SK-N-SH (cell line): ENCODE data around the gene PTPRJ. TPM values are rescaled to one million over a fixed set of nuclear protein-coding genes. Genes with fewer than 3 reads are reported as not detected.

ENCODE experiments used
- CTCF ChIA-PET: fragments of 300-600, 350-600 bp; formaldehyde crosslinking; extraction: SDS; loops from one replicate; lab custom pipeline; 2021; lab: Yijun Ruan, JAX
- POLR2A ChIA-PET: fragments of 350-600 bp; sonication (Branson Sonifier 250); formaldehyde crosslinking; extraction: SDS; loops from one replicate; lab custom pipeline; 2020; ENCODE audit warnings: antibody characterized with exemption, inconsistent platforms; lab: Yijun Ruan, JAX
- DNase-seq: peaks from one replicate; pipeline ENCODE4 v3.0.0; 2012
- H2AFZ ChIP-seq: fragments of 200-600 bp; sonication (generic); 2 replicates; pipeline ENCODE4 v1.8.1; 2016; ENCODE audit warnings: antibody characterized with exemption, mild to moderate bottlenecking, low read depth
- H3F3A ChIP-seq: fragments of 200-600 bp; sonication (generic); replicated peaks from 2 replicates; pipeline ENCODE3; 2016; ENCODE audit warnings: antibody characterized with exemption, mild to moderate bottlenecking; ENCODE audit not compliant: insufficient read depth
- H3K27ac ChIP-seq, 2 experiments: fragments of 200-500 bp in 1 of 2; fragments of 200-600 bp in 1 of 2; sonication (Bioruptor generic) in 1 of 2; sonication (generic), shearing (Covaris generic) in 1 of 2; 2 replicates each; pipeline versions ENCODE4 v1.5.1 to v1.6.1; 2014 to 2016; ENCODE audit warnings: low read depth in 2 of 2, inconsistent platforms in 1 of 2, low read length in 1 of 2, mild to moderate bottlenecking in 1 of 2, mixed read lengths in 1 of 2
- H3K27me3 ChIP-seq: fragments of 200-600 bp; sonication (generic), shearing (Covaris generic); 2 replicates; pipeline ENCODE4 v1.6.1; 2016; ENCODE audit warnings: mixed run types; ENCODE audit not compliant: insufficient read depth
- H3K36me3 ChIP-seq, 2 experiments: fragments of 200-500 bp in 1 of 2; fragments of 200-600 bp in 1 of 2; sonication (Bioruptor generic) in 1 of 2; sonication (generic) in 1 of 2; replicated peaks in 1 of 2; 2 replicates each; pipeline versions ENCODE3 to v1.5.1; 2014 to 2016; ENCODE audit warnings: low read length in 1 of 2, mild to moderate bottlenecking in 1 of 2; ENCODE audit not compliant: insufficient read depth in 2 of 2, control insufficient read depth in 1 of 2
- H3K4me1 ChIP-seq, 2 experiments: fragments of 200-500 bp in 1 of 2; fragments of 200-600 bp in 1 of 2; sonication (Bioruptor generic) in 1 of 2; sonication (generic), shearing (Covaris generic) in 1 of 2; 2 replicates each; pipeline versions ENCODE4 v1.5.1 to v1.6.1; 2014 to 2016; ENCODE audit warnings: low read depth in 1 of 2, low read length in 1 of 2, mixed run types in 1 of 2; ENCODE audit not compliant: insufficient read depth in 2 of 2, control insufficient read depth in 1 of 2
- H3K4me2 ChIP-seq: fragments of 200-600 bp; sonication (generic), shearing (Covaris generic); 2 replicates; pipeline ENCODE4 v1.6.1; 2017; ENCODE audit warnings: mixed run types
- H3K4me3 ChIP-seq, 2 experiments: fragments of 200-500 bp in 1 of 2; fragments of 200-600 bp in 1 of 2; sonication (Bioruptor generic) in 1 of 2; sonication (generic), shearing (Covaris generic) in 1 of 2; 2 replicates each; pipeline versions ENCODE4 v1.5.1 to v1.8.1; 2014 to 2016; ENCODE audit warnings: low read depth in 2 of 2, inconsistent platforms in 1 of 2, low read length in 1 of 2, mild to moderate bottlenecking in 1 of 2, mixed read lengths in 1 of 2, moderate library complexity in 1 of 2
- H3K79me2 ChIP-seq: fragments of 200-600 bp; sonication (generic); 2 replicates; pipeline ENCODE4 v1.8.1; 2017; ENCODE audit warnings: mild to moderate bottlenecking; ENCODE audit not compliant: insufficient read depth
- H3K9ac ChIP-seq: fragments of 200-600 bp; sonication (generic); 2 replicates; pipeline ENCODE4 v1.6.1; 2017; ENCODE audit warnings: mixed run types
- H3K9me2 ChIP-seq: fragments of 200-600 bp; sonication (generic); 2 replicates; pipeline ENCODE4 v1.6.1; 2017; ENCODE audit warnings: mixed run types
- H3K9me3 ChIP-seq: fragments of 200-600 bp; sonication (generic); 2 replicates; pipeline ENCODE4 v1.6.1; 2017; ENCODE audit warnings: mixed run types, mild to moderate bottlenecking, moderate library complexity
- H4K20me1 ChIP-seq: fragments of 200-600 bp; sonication (generic); 2 replicates; pipeline ENCODE4 v1.6.1; 2017; ENCODE audit warnings: mild to moderate bottlenecking, mixed run types; ENCODE audit not compliant: insufficient read depth
- CHD2 ChIP-seq: fragments of 150-350 bp; IDR thresholded peaks from 2 replicates; pipeline ENCODE4 v1.6.1; 2018; ENCODE audit warnings: low read length; ENCODE audit not compliant: partially characterized antibody
- CTCF ChIP-seq: fragments of 200-600 bp; sonication (generic); IDR thresholded peaks from 2 replicates; pipeline ENCODE4 v1.6.1; 2017; ENCODE audit warnings: antibody characterized with exemption, mild to moderate bottlenecking, moderate library complexity
- EP300 ChIP-seq, 2 experiments: IDR thresholded peaks; 2 replicates each; pipeline versions ENCODE4 v1.4.0 to v1.6.1; 2012; ENCODE audit warnings: borderline replicate concordance in 1 of 2, low read depth in 1 of 2, low read length in 1 of 2
- EZH2phosphoT487 ChIP-seq: fragments of 200-600 bp; sonication (generic); IDR thresholded peaks from 2 replicates; pipeline ENCODE4 v1.6.1; 2017; ENCODE audit warnings: low read depth, mixed run types, mild to moderate bottlenecking, antibody characterized with exemption, moderate library complexity, borderline replicate concordance
- FOSL2 ChIP-seq: IDR thresholded peaks from 2 replicates; pipeline ENCODE4 v1.4.0; 2012; ENCODE audit warnings: low read depth, mild to moderate bottlenecking, moderate library complexity, borderline replicate concordance
- FOXJ3 ChIP-seq: sonication (generic); formaldehyde crosslinking; IDR thresholded peaks from 2 replicates; pipeline ENCODE4 v1.5.1; 2020; ENCODE audit warnings: mild to moderate bottlenecking, missing genetic modification reagents
- FOXM1 ChIP-seq: IDR thresholded peaks from 2 replicates; pipeline ENCODE4 v1.4.0; 2012; ENCODE audit warnings: low read depth, mild to moderate bottlenecking
- GABPA ChIP-seq: IDR thresholded peaks from 2 replicates; pipeline ENCODE4 v1.4.0; 2012; ENCODE audit warnings: low read depth, mild to moderate bottlenecking
- GATA2 ChIP-seq: sonication (generic); formaldehyde crosslinking; IDR thresholded peaks from 2 replicates; pipeline ENCODE4 v1.5.0; 2020; ENCODE audit warnings: mild to moderate bottlenecking, missing genetic modification reagents
- MXI1 ChIP-seq: IDR thresholded peaks from 2 replicates; pipeline ENCODE4 v1.6.1; 2012; ENCODE audit warnings: mild to moderate bottlenecking, low read depth, low read length, improper control_type of control experiment
- NFIC ChIP-seq: IDR thresholded peaks from 2 replicates; pipeline ENCODE4 v1.4.0; 2012; ENCODE audit warnings: borderline replicate concordance
- NRF1 ChIP-seq: IDR thresholded peaks from 2 replicates; pipeline ENCODE4 v1.6.1; 2012; ENCODE audit warnings: low read depth, mild to moderate bottlenecking, low read length
- RAD21 ChIP-seq: IDR thresholded peaks from 2 replicates; pipeline ENCODE4 v1.6.1; 2012; ENCODE audit warnings: mild to moderate bottlenecking, low read length
- RFX5 ChIP-seq: IDR thresholded peaks from 2 replicates; pipeline ENCODE4 v1.6.1; 2012; ENCODE audit warnings: mild to moderate bottlenecking, improper control_type of control experiment, low read length
- SMC3 ChIP-seq: IDR thresholded peaks from 2 replicates; pipeline ENCODE4 v1.6.1; 2012; ENCODE audit warnings: low read depth, low read length, improper control_type of control experiment
- TEAD4 ChIP-seq: IDR thresholded peaks from 2 replicates; pipeline ENCODE4 v1.4.0; 2012; ENCODE audit warnings: mild to moderate bottlenecking, borderline replicate concordance; ENCODE audit not compliant: insufficient read depth
- USF1 ChIP-seq: IDR thresholded peaks from 2 replicates; pipeline ENCODE4 v1.4.0; 2012; ENCODE audit warnings: low read depth, borderline replicate concordance
- YY1 ChIP-seq: IDR thresholded peaks from 2 replicates; pipeline ENCODE4 v1.4.0; 2012; ENCODE audit warnings: low read depth, mild to moderate bottlenecking
- ZBTB33 ChIP-seq: IDR thresholded peaks from 2 replicates; pipeline ENCODE4 v1.4.0; 2012; ENCODE audit warnings: low read depth, borderline replicate concordance
- WGBS: methylation state at CpG from one replicate; pipeline ENCODE4 v1.1.6; 2017; ENCODE audit warnings: low lambda C conversion rate; 5-methylcytosine and 5-hydroxymethylcytosine counted together
- polyA plus RNA-seq, 3 experiments: library from polyadenylated mRNA; depleted of rRNA; stranded (reverse); fragments of >200 nt; gene quantifications; 2 replicates each; pipeline ENCODE4 v1.2.3, GENCODE V29; 2012
- TF ChIP-seq, protein P1 (sequence below): IDR thresholded peaks from 2 replicates; pipeline ENCODE4 v1.6.1; 2012; ENCODE audit warnings: mild to moderate bottlenecking, low read depth, low read length, moderate library complexity

The PTPRJ gene
- polyA plus RNA-seq, 1 of the 3 experiments (the other 2 are of a cell fraction): 4.5 TPM

DNA sequence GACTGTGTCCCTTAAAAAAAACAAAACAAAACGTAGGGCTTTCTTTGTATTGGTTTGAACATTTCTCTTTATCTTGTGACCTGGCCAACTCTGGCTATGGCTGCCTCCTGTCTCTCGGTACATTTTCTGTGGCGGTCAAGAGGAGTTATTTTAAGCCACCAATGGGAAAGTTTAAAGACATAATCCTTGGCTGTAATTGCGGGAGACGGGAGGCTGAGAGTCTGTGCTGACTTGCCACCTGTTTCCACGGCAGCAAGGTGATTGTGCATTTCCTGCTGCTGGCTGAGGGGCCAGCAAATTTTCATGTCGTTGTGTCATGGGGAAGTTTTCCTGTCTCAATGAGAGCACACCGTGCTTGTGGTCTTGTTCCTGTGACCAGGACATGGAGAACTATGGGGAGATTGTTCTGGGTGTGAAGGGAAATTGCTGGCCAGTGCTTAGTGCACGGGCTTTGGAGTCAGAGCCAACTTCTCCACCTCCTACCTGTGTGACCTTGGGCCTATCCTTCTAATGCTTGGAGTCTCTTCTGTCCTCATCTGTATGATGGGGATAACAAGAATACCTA is 11.0 kb downstream of the PTPRJ start (continued):
- TF ChIP-seq ZBTB33: no peak

- Histone ChIP-seq H3K27ac (peak overlapping the region in 1 of 2 experiments; percentile 62; a peak in 2 of 4 replicates), H3K36me3 (no peaks in the 10 kb centered on the region), H3K4me2 (peak overlapping the region; percentile 38; the same call in 1 of the 2 replicates), H3F3A (peaks cover 39% of the 10 kb centered on the region), H3K4me1 (peaks cover 5 to 18% of the 10 kb centered on the region in 2 experiments; a peak in 2 of 4 replicates), H3K9me3 (no peaks in the 10 kb centered on the region), H3K9me2 (no peaks in the 10 kb centered on the region), H4K20me1 (peaks cover 5% of the 10 kb centered on the region), H3K4me3 (no peak overlapping the region), H3K79me2 (peaks cover 99% of the 10 kb centered on the region), H3K27me3 (no peaks in the 10 kb centered on the region), H3K9ac (no peak overlapping the region), H2AFZ (no peak overlapping the region)
- DNase-seq: no peak
- 78% methylated on average over 6 of the region's 6 CpGs for WGBS
- POLR2A ChIA-PET: no interaction called here
- TF ChIP-seq FOSL2 (no peak), RAD21 (no peak), SMC3 (no peak), RFX5 (no peak), ZBTB33 (no peak), NFIC (no peak), CTCF (no peak), GABPA (no peak), EZH2phosphoT487 (no peak), TEAD4 (no peak), YY1 (no peak), USF1 (no peak), FOXJ3 (CRISPR knock-in tag) (no peak), NRF1 (no peak), GATA2 (CRISPR knock-in tag) (no peak), FOXM1 (no peak), CHD2 (no peak), MXI1 (no peak), EP300 (IDR thresholded peaks at IDR 0.05; ENCODE audit: borderline replicate concordance in 1 of 2, low read depth in 1 of 2, low read length in 1 of 2) (no peak)
- TF ChIP-seq, protein P1, sequence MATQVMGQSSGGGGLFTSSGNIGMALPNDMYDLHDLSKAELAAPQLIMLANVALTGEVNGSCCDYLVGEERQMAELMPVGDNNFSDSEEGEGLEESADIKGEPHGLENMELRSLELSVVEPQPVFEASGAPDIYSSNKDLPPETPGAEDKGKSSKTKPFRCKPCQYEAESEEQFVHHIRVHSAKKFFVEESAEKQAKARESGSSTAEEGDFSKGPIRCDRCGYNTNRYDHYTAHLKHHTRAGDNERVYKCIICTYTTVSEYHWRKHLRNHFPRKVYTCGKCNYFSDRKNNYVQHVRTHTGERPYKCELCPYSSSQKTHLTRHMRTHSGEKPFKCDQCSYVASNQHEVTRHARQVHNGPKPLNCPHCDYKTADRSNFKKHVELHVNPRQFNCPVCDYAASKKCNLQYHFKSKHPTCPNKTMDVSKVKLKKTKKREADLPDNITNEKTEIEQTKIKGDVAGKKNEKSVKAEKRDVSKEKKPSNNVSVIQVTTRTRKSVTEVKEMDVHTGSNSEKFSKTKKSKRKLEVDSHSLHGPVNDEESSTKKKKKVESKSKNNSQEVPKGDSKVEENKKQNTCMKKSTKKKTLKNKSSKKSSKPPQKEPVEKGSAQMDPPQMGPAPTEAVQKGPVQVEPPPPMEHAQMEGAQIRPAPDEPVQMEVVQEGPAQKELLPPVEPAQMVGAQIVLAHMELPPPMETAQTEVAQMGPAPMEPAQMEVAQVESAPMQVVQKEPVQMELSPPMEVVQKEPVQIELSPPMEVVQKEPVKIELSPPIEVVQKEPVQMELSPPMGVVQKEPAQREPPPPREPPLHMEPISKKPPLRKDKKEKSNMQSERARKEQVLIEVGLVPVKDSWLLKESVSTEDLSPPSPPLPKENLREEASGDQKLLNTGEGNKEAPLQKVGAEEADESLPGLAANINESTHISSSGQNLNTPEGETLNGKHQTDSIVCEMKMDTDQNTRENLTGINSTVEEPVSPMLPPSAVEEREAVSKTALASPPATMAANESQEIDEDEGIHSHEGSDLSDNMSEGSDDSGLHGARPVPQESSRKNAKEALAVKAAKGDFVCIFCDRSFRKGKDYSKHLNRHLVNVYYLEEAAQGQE: no peak
- CTCF ChIA-PET: no interaction called here
Observed at GRCh38 chr11:47991894-47992293, 11.5 kb downstream of the PTPRJ start.
